Measurements from ENCODE around the gene CERS2. TPM values are rescaled to one million over a fixed set of nuclear protein-coding genes. Genes with fewer than 3 reads are reported as not detected.

The CERS2 gene
- total RNA-seq, 1 donor from 2014 or later = 156 TPM

GRCh38 chr1:150987924-150988323 is 13.3 kb upstream of the CERS2 start:
- Mint-ChIP-seq H3K27me3 (ENCODE audit: low read depth) (no peaks in the 10 kb centered on the region), H3K4me1 (peaks cover 3% of the 10 kb centered on the region), H3K27ac (ENCODE audit: unreplicated experiment) (no peak overlapping the region), H3K9me3 (no peaks in the 10 kb centered on the region), H3K4me3 (no peak overlapping the region), H3K36me3 (ENCODE audit: low read depth) (no peaks in the 10 kb centered on the region)
- TF ChIP-seq CTCF (conservative IDR thresholded peaks at IDR 0.05) = no peak
- DNase-seq (ENCODE audit: low read depth, low spot score) = no peak

- Mint-ChIP-seq H3K27ac (ENCODE audit: unreplicated experiment) (no peak overlapping the region), H3K36me3 (ENCODE audit: low read depth) (no peaks in the 10 kb centered on the region), H3K4me1 (no peaks in the 10 kb centered on the region), H3K9me3 (no peaks in the 10 kb centered on the region), H3K27me3 (ENCODE audit: low read depth) (no peaks in the 10 kb centered on the region), H3K4me3 (no peak overlapping the region)
- DNase-seq (ENCODE audit: low read depth, low spot score) = no peak
- no peak for TF ChIP-seq CTCF (conservative IDR thresholded peaks at IDR 0.05)
Measured at GRCh38 chr1:150985179-150985825, 10.7 kb upstream of the CERS2 start.

- no peaks in the 10 kb centered on the region for H3K27me3 Mint-ChIP-seq (ENCODE audit: low read depth)
- H3K4me1 Mint-ChIP-seq = peaks cover 11% of the 10 kb centered on the region
- DNase-seq (ENCODE audit: low read depth, low spot score) = no peak
Measured at GRCh38 chr1:150981805-150982712, 7.4 kb upstream of the CERS2 start, which contains the start of gene ANXA9. Gene ANXA9, plus strand, starts transcription at chr1:150982292. Its CDS starts 814 bp downstream, at chr1:150983106.

GRCh38 chr1:150981177-150981804 is 6.7 kb upstream of the CERS2 start:
- no peak for TF ChIP-seq CTCF (conservative IDR thresholded peaks at IDR 0.05)
- H3K36me3 Mint-ChIP-seq (ENCODE audit: low read depth) = no peaks in the 10 kb centered on the region
- H3K4me3 Mint-ChIP-seq = no peak overlapping the region
- H3K9me3 Mint-ChIP-seq = no peaks in the 10 kb centered on the region
- peaks cover 19% of the 10 kb centered on the region for H3K4me1 Mint-ChIP-seq
- H3K27me3 Mint-ChIP-seq (ENCODE audit: low read depth) = no peaks in the 10 kb centered on the region
- no peak for DNase-seq (ENCODE audit: low read depth, low spot score)
- no peak overlapping the region for H3K27ac Mint-ChIP-seq (ENCODE audit: unreplicated experiment)

More at GRCh38 chr1:150981805-150982712, 7.4 kb upstream of the CERS2 start, which contains the start of gene ANXA9:
- Mint-ChIP-seq H3K36me3 (ENCODE audit: low read depth) (no peaks in the 10 kb centered on the region), H3K27ac (ENCODE audit: unreplicated experiment) (no peak within 1 kb of the TSS), H3K9me3 (no peaks in the 10 kb centered on the region), H3K4me3 (no peak within 1 kb of the TSS)
- no peak for TF ChIP-seq CTCF (conservative IDR thresholded peaks at IDR 0.05)

Measured in neural crest cell (in vitro differentiated cells).